ENCODE data around the gene VIP.
"Not testable (repeated sequence)": the region's sequence is repeated elsewhere in the genome, so short reads cannot be mapped to it uniquely, and the experiment has no call there.

Gene VIP

GRCh38 chr6:152750694-152751093 is at the start of gene VIP:
Gene VIP, plus strand, starts transcription at chr6:152750797. Its CDS starts 1,381 bp downstream, at chr6:152752178.
- DNase-seq = no peak

GRCh38 chr6:152701081-152701862 is 49.3 kb upstream of the VIP start:
- no peak for DNase-seq

GRCh38 chr6:152701863-152702401 is 48.7 kb upstream of the VIP start:
- no peak for DNase-seq

- not testable (repeated sequence) for DNase-seq
Measured at GRCh38 chr6:152703750-152704149, 46.8 kb upstream of the VIP start.

GRCh38 chr6:152705327-152705726 is 45.3 kb upstream of the VIP start:
- no peak for DNase-seq

- DNase-seq = no peak
Measured at GRCh38 chr6:152716322-152716721, 34.3 kb upstream of the VIP start.

- DNase-seq = no peak
Measured at GRCh38 chr6:152720974-152721373, 29.6 kb upstream of the VIP start.

GRCh38 chr6:152721956-152722355 is 28.6 kb upstream of the VIP start:
- DNase-seq = no peak

- DNase-seq = no peak
Measured at GRCh38 chr6:152723398-152723797, 27.2 kb upstream of the VIP start.

GRCh38 chr6:152726313-152726712 is 24.3 kb upstream of the VIP start:
- no peak for DNase-seq

GRCh38 chr6:152727507-152727906 is 23.1 kb upstream of the VIP start:
- DNase-seq = no peak

GRCh38 chr6:152734630-152735029 is 16.0 kb upstream of the VIP start:
- DNase-seq = no peak

- DNase-seq = no peak
Measured at GRCh38 chr6:152736687-152737273, 13.8 kb upstream of the VIP start.

- DNase-seq = no peak
Measured at GRCh38 chr6:152745509-152746171, 5.0 kb upstream of the VIP start.

GRCh38 chr6:152746172-152746553 is 4.4 kb upstream of the VIP start:
- no peak for DNase-seq

- no peak for DNase-seq
Measured at GRCh38 chr6:152748843-152749242, 1.8 kb upstream of the VIP start.

- DNase-seq = no peak
Measured at GRCh38 chr6:152749336-152749735, 1.3 kb upstream of the VIP start.

- DNase-seq = no peak
Measured at GRCh38 chr6:152765331-152765730, 14.7 kb downstream of the VIP start.

- no peak for DNase-seq
Measured at GRCh38 chr6:152769159-152769558, 18.6 kb downstream of the VIP start.

- no peak for DNase-seq
Measured at GRCh38 chr6:152769993-152770392, 19.4 kb downstream of the VIP start.

- no peak for DNase-seq
Measured at GRCh38 chr6:152771061-152771687, 20.6 kb downstream of the VIP start.

GRCh38 chr6:152775428-152775827 is 24.8 kb downstream of the VIP start:
- DNase-seq = no peak

- DNase-seq = no peak
Measured at GRCh38 chr6:152776833-152777232, 26.2 kb downstream of the VIP start.
